Uterus (tissue), 4 donors: ENCODE measurements around the gene CMTM3. TPM values are rescaled to one million over a fixed set of nuclear protein-coding genes. Genes with fewer than 3 reads are reported as not detected.

ENCODE experiments used
- DNase-seq, 2 donors: peaks; one replicate each; pipeline ENCODE4 v3.0.0-alpha.2; 2019 to 2020
- H3K27ac ChIP-seq, 2 donors: fragments of 200-600 bp; sonication (generic); 1 replicate in 1 of 2; 2 replicates in 1 of 2; pipeline ENCODE4 v1.5.1; 2016 to 2018
- H3K27me3 ChIP-seq, 2 donors: fragments of 200-600 bp; sonication (generic); one replicate each; pipeline ENCODE4 v1.5.1; 2018 to 2019; ENCODE audit warnings: control low read depth in 1 of 2
- H3K36me3 ChIP-seq, 2 donors: fragments of 200-600 bp; sonication (generic); one replicate each; pipeline ENCODE4 v1.5.1; 2019; ENCODE audit warnings: control low read depth in 1 of 2
- H3K4me1 ChIP-seq, 2 donors: fragments of 200-600 bp; sonication (generic); one replicate each; pipeline ENCODE4 v1.5.1; 2018 to 2019; ENCODE audit warnings: control low read depth in 1 of 2
- H3K4me3 ChIP-seq, 2 donors: fragments of 200-600 bp; sonication (generic); 1 replicate in 1 of 2; 2 replicates in 1 of 2; pipeline ENCODE4 v1.5.1; 2018 to 2019; ENCODE audit warnings: mild to moderate bottlenecking in 1 of 2
- H3K9me3 ChIP-seq, 2 donors: fragments of 200-600 bp; sonication (generic); one replicate each; pipeline ENCODE4 v1.5.1; 2019; ENCODE audit warnings: control low read depth in 1 of 2
- CTCF ChIP-seq, 4 experiments: fragments of 200-600 bp in 2 of 4; fragments of 450-650 bp in 2 of 4; sonication (generic) in 2 of 4; IDR thresholded peaks; one replicate each; pipeline ENCODE4 v1.5.1; 2016 to 2019; ENCODE audit warnings: antibody characterized with exemption in 4 of 4, mild to moderate bottlenecking in 2 of 4, moderate library complexity in 1 of 4
- POLR2A ChIP-seq, 2 donors: fragments of 450-650 bp; IDR thresholded peaks; one replicate each; pipeline ENCODE4 v1.6.1; 2016; ENCODE audit warnings: antibody characterized with exemption in 2 of 2, mild to moderate bottlenecking in 1 of 2, moderate library complexity in 1 of 2
- intact Hi-C: fragments of 100-400 bp; cut with DNase I; formaldehyde crosslinking; loops from one replicate; pipeline ENCODE4 v1.15.1; 2023; ENCODE audit warnings: low total_unique reads
- total RNA-seq, 4 donors: library from RNA; depleted of rRNA in 3 of 4; stranded (reverse); fragments of >200 nt in 3 of 4; gene quantifications; one replicate each; pipeline versions ENCODE4 v1.1.0 to v1.2.4, GENCODE V29; 2014 to 2023
- donor health status: DM: yes; HTN: yes; CAD: no.

CMTM3 gene
- total RNA-seq, 4 donors from 2014 or later, result 42.6 to 67.9 (median 56.2) TPM

DNA sequence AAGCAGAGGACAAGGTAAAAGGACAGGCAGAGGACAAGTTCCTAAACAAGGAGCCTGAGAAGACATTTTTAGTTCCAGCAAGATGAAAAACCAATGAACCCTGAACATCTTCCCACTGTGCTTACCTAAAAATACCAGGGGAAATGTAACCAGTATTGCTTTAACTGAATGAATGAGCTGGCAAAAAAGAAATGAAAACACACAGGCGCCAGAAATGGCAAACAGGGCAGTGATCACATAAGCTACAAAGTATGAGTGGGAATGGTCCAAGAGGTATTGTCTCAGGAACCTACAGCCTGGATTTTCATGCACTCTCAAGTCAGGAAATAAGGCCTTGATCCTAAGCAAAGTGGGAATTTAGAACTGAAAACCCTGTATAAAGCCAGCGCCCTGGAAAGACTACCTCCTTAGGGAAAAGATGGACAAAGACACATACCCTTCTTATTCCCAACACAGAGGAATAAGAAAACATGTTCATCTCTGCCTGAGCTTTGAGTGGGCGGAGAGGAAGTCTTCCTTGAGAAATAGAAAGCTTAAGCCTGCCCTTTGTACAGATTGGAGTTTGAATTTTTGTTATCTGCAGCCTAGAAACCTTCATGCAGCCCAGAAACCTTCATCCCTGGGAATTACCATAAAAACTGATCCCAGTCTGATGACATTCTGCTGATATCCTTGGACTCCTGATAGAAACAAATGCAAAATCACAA, 23.1 kb upstream of the CMTM3 start:
- no peaks in the 10 kb centered on the region for H3K9me3 ChIP-seq
- DNase-seq, result no peak
- TF ChIP-seq POLR2A (IDR thresholded peaks at IDR 0.05) (no peak), CTCF (IDR thresholded peaks at IDR 0.05) (no peak)
- H3K27me3 ChIP-seq, result peaks cover 0 to 7% of the 10 kb centered on the region in 2 donors
- no peak overlapping the region for H3K4me3 ChIP-seq
- no peak overlapping the region for H3K27ac ChIP-seq
- no peaks in the 10 kb centered on the region for H3K36me3 ChIP-seq
- intact Hi-C loops, result no loop called here
- no peaks in the 10 kb centered on the region for H3K4me1 ChIP-seq

DNA sequence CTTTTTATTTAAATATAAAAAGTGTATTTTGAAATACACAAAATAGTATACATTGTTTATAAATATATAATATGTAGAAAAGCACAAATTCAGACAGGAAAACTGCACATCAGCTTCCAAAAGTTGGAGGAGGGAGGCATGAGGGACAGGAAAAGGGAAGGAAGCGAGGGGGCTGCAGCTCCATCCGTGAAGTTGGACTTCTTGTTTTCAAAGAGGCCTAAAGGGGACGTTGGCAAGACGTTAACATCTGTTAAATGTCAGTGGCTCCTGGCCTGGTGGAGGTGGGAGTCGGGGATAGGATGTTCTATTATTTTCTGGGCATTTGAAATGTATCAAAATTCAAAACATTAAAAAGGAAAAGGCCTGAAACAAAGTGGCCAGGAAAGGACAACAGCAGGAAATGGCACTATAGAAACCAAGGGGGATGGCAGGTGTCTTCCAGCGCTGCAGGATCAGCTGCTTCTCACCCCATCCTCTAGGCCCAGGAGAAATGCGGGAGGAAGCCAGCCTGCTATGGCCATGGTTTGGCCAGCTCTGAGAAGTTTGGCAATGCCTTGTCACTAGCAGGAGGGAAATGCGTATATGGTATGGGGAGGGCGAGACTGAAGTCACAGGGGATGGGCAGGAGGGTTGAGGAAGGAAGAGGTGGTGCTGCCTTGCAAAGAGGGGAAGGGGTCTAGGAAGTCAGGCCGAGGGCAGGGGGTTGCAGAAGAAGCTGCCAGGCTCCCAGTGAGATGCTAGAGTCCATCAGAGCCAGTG, 18.8 kb upstream of the CMTM3 start:
- Histone ChIP-seq H3K36me3 (no peaks in the 10 kb centered on the region), H3K27ac (no peak overlapping the region), H3K4me1 (no peaks in the 10 kb centered on the region), H3K27me3 (no peaks in the 10 kb centered on the region), H3K9me3 (no peaks in the 10 kb centered on the region), H3K4me3 (no peak overlapping the region)
- TF ChIP-seq CTCF (IDR thresholded peaks at IDR 0.05), result no peak
- TF ChIP-seq POLR2A (IDR thresholded peaks at IDR 0.05), result no peak
- intact Hi-C loops, result no loop called here
- no peak for DNase-seq

DNA sequence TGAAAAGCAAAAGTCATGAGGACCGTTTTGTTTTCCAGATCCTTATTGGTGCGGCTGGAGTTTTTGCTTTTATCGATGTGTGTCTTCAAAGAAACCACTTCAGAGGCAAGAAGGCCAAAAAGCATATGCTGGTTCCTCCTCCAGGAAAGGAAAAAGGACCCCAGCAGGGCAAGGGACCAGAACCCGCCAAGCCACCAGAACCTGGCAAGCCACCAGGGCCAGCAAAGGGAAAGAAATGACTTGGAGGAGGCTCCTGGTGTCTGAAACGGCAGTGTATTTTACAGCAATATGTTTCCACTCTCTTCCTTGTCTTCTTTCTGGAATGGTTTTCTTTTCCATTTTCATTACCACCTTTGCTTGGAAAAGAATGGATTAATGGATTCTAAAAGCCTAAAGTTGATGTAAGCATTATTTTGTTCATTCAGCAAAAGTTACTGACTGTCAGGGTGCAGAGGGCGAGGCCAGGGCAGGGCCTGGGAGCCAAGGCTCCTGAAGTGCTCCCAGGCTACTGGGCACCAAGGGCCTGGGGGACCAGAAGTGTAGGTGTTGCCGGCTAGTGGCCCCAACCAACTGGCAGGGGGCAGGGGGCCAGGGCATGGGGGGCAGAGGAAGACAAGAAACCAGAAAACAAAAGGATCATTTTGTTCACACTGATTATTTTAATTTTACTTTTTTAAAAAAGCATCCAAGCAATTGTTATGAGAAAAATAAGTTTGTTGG, 16.5 kb upstream of the CMTM3 start:
- no peak for TF ChIP-seq CTCF (IDR thresholded peaks at IDR 0.05)
- no peak for TF ChIP-seq POLR2A (IDR thresholded peaks at IDR 0.05)
- Histone ChIP-seq H3K27me3 (no peaks in the 10 kb centered on the region), H3K4me1 (no peaks in the 10 kb centered on the region), H3K27ac (no peak overlapping the region), H3K4me3 (no peak overlapping the region), H3K9me3 (no peaks in the 10 kb centered on the region), H3K36me3 (no peaks in the 10 kb centered on the region)
- intact Hi-C loops, result no loop called here
- DNase-seq, result no peak

DNA sequence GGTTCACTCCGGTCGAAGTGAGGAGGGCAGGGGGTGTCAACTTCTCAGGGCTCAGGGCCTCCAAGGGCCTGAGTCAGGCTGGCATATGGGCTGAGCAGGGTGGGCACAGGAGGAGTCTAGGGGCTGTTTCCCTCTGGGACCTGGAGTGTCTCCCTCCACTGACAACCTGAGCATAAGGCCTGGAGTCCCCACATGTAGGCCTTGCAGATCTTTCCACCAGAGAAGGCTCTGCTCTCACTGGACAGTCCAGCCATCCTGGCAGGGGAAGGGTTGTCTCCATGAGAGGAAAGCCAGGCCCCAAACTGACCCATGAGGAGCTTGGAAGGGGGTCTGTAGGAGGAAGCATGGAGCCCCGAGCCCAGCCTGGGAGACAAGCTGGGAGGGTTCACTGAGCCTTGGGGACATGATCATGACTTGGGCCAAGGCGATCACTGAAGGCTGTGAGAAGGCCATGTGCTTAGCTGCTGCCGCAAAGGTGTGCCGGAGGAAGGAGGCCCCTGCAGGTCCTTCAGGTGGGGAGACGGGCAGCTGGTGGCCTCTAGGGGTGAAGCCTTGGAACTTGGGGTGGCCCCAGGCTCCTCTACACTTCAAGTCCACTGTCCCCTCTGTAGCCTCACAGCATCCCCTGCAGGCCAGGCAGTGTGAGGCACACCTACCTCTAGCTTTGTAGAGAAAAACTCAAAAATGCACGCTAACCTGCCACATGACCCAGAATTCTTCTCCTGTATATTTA, 15.4 kb upstream of the CMTM3 start:
- DNase-seq, result no peak
- Histone ChIP-seq H3K4me1 (no peaks in the 10 kb centered on the region), H3K4me3 (no peak overlapping the region), H3K27ac (no peak overlapping the region), H3K9me3 (no peaks in the 10 kb centered on the region), H3K27me3 (no peaks in the 10 kb centered on the region), H3K36me3 (no peaks in the 10 kb centered on the region)
- intact Hi-C loops, result no loop called here
- TF ChIP-seq POLR2A (IDR thresholded peaks at IDR 0.05) (no peak), CTCF (IDR thresholded peaks at IDR 0.05) (peak; percentile 6 to 41 (median 28))
